HPDE6-E6E7 (cell line): Measurements from ENCODE around the gene FAM222B.
"Not testable (repeated sequence)": the region's sequence is repeated elsewhere in the genome, so short reads cannot be mapped to it uniquely, and the experiment has no call there.

Experiments used
- DNase-seq: peaks from one replicate; pipeline ENCODE4 v3.0.0; 2011; ENCODE audit warnings: missing footprints; ENCODE audit errors: extremely low spot score

FAM222B gene

GRCh38 chr17:28841901-28842281 is 699 bp downstream of the FAM222B start:
- DNase-seq: no peak

DNA sequence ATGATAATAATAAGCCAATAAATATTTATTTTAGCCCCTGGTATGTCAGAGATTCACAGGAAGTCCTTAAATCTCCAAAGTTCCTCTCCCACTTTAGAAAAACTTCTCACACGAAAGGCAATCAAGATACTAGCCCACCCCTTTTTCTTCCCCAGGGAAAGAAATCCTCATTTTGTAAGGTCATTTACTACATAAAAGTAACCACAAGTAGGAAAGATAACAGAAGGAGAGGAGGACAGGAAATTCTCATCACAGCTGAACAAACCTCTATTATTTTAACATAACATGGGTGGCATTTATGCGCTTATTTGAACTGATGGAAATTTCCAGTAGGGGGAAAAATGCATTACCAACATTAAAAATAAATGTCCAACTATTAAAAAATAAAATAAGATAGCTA is 3.4 kb downstream of the FAM222B start:
- no peak for DNase-seq

DNA sequence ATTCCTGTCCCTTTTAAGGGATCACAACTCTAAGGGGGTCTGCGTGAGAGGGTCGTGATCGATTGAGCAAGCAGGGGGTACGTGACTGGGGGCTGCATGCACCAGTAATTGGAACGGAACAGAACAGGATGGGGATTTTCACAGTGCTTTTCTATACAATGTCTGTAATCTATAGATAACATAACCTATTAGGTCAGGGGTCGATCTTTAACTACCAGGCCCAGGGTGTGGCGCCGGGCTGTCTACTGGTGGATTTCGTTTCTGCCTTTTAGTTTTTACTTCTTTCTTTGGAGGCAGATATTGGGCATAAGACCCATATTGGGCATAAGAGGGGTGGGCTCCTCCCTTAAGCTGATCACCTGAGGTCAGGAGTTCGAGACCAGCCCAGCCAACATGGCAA is 6.0 kb downstream of the FAM222B start:
- not testable (repeated sequence) for DNase-seq

DNA sequence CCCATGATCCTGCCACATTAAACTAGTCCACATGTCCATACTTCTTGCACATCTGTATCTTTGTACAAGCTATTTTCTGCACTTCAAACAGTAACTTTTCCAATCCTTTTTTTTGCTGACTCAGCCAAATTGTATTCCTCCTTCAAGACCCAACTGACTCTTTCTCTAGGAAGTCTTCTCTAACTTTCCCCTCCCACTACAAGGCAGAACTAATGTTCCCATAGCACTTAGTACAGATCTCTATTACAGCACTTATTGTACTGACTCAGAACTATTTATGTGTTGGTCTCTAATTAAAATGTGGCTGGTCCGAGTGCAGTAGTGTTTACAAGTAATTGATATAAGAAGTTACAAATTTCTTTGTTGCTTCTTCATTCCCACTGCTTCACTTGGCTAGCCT is 8.2 kb downstream of the FAM222B start:
- no peak for DNase-seq

DNA sequence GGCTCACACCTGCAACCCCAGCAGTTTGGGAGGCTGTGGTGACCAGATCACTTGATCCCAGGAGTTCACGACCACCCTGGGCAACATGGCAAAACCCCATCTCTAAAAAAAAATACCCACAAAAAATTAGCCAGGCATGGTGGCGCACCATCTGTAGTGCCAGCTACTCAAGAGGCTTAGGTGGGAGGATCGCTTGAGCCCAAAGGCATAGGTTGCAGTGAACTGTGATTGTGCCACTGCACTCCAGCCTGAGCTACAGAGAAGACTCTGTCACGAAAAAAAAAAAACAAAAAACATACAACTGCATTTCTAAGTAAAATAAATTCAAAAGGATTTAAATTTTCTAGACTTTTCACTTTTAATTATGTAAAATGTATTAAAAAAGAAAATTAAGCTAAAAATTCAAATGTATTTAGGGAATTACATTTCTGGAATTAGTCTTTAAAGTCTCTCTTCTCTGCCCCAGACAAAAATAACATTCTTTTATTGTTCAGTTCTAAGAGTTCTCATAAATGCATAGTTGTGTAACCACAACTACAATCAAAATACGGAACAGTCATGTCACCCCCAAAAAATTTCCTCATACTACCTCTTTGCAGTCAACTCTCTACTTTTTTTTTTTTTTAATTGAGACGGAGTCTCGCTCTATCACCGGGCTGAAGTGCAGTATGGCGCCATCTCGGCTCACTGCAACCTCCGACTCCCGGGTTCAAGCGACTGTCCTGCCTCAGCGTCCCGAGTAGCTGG is 14.1 kb downstream of the FAM222B start:
- DNase-seq: no peak

- DNase-seq: no peak
Observed at GRCh38 chr17:28827672-28828071, 14.9 kb downstream of the FAM222B start.

GRCh38 chr17:28819582-28819981 is 23.0 kb downstream of the FAM222B start:
- DNase-seq: no peak

GRCh38 chr17:28818819-28819221 is 23.8 kb downstream of the FAM222B start:
- no peak for DNase-seq

DNA sequence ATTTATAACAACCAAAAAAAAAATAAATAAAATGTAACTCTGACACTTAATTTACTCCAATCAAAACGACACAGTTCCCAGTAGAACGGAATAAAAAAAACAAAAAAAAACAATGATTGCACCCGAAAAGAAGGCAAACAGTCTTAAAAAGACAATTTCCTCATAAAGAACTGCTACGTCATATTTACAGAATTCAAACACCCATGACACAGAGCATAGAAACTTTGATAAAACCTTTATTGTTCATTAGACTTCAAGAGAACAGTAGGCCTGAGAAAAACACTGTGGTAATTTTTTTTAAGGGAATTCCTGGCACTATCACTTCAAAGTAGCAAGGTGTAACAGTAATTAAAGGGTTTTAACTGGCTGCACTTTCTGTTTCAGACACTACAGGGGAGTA is 26.1 kb downstream of the FAM222B start:
- DNase-seq: no peak

DNA sequence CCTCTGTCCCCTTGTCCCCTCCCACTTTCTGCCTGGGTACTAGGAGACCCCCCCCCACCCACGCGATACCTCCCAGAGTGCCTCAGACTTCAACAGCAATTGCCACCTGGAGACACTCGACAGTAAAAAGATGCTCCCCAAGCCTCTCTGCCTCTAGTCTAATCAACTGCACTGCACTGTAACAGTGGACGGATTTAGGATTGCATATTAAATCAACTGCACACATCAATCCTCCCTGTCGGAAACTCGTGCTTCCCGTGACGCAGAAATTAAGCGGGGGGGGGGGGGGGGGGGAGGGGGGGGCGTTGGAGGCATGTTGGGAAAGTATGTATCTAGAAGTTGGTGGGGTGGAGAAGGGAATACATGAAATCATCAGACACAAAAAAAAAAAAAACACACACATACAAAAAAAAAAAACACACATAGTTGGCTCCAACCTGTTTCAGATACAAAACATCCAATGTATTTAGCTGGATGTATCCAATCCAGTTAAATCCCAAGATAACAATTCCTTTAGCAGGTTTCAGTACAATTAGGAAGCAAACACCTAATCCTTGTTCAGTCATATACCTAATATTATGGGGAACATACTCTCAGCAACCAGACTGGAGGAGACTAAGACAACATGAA is 29.7 kb downstream of the FAM222B start:
- DNase-seq: no peak

DNA sequence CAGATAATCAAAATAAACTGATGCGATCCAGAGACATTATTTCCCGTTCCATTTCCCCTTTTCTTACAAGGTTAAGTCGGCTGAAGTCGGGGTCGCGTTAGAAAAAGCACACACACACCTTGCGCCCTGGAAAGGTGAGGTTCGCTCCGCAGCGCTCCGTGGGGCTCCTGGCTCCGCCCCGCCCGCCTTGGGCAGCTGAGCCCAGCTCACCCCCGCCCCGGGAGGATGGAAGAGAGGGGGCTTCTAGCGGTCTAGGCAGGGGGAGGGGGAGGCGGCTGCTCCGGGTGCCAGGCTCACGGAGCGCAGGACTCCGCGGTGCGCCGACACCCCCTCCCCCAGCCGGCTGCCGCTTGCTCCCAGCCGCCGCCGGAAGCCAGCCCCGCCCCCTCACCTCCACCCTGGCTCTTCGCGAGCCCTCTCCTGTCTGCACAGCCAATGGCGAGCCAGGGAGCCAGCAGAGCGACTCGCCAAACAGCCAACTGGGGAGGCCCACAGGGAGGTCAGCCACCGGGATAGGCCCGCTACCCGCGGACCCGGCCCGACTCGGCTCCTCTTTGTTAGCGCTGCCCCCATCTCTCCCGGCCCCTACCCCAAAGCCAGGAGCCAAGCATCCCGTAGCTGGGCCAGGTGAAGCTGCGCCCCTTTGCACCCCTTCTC is 30.4 kb downstream of the FAM222B start:
- DNase-seq: peak; percentile 99

DNA sequence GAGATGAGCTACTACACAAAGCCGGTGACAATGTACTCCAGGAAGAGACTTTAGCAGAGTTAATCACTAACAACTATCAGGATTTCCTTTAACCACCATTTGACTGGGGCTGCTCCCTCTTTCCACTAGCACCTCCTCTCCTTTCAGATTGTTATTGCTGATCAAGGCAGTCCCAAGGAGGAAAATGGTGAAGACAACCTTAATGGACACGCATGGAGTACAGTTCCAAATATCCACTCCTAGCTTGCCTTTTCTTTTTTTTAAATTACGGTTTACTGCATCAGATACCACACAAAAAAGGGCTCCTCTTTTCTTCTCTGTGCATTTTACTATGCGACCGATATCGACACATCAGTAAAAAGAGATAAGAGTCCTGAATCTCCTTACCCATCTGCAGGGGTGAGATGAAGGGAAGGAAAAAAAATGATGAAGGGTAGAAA is 30.9 kb downstream of the FAM222B start:
- no peak for DNase-seq

- no peak for DNase-seq
Observed at GRCh38 chr17:28810437-28810836, 32.2 kb downstream of the FAM222B start.

DNA sequence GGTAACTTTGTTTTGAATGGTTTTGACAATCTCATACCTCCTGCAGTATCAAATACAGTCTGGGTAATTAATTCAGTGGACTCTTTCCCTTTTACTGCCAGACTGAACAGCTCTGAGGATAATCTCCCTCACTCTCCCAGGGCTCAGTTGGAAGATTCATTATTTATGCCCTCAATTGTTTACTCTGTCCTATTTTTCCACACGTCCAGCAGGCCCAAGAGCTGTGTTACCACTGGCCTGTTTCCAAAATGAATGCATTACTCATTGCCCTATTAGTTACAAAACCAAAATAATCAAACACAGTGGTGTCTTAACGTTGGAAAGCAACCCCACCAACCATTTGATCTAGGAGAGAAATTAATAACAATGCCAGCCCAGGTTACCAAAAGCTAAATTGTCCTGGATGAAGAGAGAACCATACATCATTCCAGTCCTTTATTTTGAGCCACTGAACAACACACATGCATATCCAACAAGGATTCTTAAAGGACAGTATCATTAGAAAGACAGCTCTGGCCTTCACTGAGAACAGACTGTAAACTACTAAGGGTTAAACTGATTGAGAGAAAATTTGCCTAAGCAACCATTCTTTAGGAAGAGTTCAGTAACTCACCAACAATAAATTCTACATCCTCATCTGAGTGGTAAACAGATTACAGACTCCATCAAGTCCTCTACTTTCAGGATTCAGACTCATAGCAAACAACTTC is 34.5 kb downstream of the FAM222B start:
- peak; percentile 48 for DNase-seq

GRCh38 chr17:28796062-28796461 is 46.5 kb downstream of the FAM222B start:
- no peak for DNase-seq

DNA sequence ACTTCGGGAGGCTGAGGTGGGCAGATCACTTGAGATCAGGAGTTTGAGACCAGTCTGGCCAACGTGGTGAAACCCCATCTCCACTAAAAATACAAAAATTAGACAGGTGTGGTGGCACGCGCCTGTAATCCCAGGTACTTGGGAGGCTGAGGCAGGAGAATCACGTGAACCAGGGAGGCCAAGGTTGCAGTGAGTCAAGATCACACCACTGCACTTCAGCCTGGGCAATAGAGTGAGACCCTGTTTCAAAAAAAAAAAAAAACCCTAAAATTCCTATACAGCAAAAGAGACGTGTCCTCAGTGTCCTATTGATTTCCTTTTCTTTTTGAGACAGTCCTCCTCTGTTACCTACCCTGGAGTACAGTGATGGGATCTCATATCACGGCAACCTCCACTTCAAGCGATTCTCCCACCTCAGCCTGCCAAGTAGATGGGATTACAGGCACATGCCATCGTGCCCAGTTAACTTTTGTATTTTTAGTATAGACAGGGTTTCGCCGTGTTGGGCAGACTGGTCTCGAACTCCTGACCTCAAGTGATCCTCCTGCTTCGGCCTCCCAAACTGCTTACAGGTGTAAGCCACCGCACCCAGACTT is 47.6 kb downstream of the FAM222B start:
- DNase-seq: not testable (repeated sequence)

DNA sequence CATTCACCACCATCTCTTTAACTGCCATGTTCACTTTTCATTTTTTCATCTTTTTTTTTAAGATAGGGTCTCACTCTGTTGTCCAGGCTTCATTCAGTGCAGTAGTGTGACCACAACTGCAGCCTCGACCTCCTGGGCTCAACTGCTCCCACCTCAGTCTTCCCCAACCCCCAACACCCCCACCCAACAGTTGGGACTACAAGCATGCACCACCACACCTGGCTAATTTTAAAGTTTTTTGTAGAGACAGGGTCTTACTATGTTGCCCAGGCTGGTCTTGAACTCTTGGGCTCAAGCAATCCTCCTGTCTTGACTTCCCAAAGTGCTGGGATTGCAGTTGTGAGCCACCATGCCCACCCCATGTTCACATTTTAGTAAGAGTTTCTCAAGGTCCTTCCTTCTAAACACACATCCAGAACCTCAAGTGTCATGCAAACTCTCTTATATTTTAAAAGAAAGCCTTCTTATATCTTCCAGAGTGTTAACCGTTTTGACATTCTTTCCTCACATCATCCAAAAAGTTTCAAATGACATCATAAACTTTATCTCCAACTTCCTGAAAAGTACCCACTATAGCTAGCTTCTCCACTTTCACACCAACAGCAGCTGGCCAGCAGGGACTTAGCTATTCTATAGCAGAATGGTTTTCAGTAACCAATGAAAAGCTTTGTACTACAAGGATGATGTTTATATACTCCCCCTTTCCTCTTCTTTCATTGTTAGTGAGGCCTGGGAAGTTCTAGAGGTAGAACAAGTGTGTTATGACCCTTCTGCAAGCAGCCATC is 49.5 kb downstream of the FAM222B start:
- no peak for DNase-seq

GRCh38 chr17:28788100-28788499 is 54.5 kb downstream of the FAM222B start:
- DNase-seq: no peak

DNA sequence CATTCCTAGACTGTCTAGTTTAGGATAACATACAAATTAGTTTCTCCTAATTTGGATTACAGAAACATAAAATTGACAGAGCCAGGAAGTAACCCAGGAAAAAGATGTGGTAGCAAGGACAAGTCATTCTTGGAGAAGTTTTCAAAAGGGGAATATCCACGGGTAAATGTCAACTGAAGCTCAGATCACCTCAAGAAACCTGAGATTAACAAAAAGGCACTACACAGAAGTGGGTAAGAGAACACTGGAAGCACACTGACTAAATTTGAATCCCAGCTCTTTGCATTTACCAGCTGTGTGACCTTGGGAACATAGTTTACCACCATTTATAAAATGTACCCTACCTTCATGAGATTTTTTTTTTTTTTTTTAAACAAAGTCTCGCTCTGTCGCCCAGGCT is 59.4 kb downstream of the FAM222B start:
- no peak for DNase-seq

GRCh38 chr17:28779601-28780000 is 63.0 kb downstream of the FAM222B start:
- not testable (repeated sequence) for DNase-seq

DNA sequence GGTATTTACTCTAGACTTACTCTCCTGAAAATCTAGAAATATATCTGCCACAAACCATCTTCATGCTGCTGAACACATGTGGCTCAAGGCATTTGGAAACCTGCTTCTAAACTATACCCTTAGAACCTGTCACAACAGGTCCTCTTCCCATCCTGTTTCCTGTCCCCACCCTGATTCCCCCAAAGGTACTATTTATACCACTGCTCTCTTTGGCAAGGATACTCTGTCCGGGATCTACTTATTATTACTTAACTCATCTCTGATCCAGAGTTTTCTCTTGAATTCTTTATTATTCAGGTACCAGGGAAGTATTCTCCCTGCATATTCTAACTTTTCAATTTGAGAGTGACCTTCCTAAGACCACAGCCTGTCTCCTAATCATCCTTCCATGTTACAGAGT is 65.4 kb downstream of the FAM222B start:
- peak; percentile 26 for DNase-seq
